NCI-H69 (cell line): ENCODE measurements around the gene SLC16A4.
"Not testable (repeated sequence)": the region's sequence is repeated elsewhere in the genome, so short reads cannot be mapped to it uniquely, and the experiment has no call there.

ENCODE experiments used
- DNase-seq: peaks from one replicate; lab custom pipeline; 2025; lab: John Stamatoyannopoulos, UW

Gene SLC16A4

DNA sequence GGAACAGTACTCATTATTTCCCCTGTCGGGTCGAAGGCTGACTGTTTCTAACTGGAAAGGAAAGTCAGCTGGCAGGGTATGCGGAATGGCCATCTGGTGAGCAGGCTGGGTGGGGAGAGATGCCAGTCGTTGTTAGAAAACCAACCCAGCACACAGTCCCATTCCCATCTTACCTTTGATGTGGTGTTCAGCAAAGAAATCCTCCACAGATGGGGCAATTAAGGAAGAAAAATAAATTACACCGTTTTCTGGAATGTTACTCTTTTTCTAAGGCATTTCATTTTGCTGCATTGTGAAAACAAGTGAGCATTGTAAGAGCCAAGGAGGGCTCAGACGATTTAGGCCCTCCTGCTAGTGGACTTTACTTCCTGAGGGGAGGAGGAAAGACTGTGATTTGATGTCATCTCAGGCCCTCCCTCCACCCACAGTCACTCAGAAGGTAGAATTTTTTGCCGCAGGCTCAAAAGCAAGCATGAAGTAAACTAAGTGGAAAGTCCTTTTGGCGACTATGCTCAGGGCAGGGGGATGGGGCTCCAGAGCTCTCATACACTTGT is at the start of gene SLC16A4:
Gene SLC16A4, minus strand, starts transcription at position 335 of the 554 bp plus-strand sequence. CDS start 1,703 bp downstream, outside the sequence.
- no peak for DNase-seq

DNA sequence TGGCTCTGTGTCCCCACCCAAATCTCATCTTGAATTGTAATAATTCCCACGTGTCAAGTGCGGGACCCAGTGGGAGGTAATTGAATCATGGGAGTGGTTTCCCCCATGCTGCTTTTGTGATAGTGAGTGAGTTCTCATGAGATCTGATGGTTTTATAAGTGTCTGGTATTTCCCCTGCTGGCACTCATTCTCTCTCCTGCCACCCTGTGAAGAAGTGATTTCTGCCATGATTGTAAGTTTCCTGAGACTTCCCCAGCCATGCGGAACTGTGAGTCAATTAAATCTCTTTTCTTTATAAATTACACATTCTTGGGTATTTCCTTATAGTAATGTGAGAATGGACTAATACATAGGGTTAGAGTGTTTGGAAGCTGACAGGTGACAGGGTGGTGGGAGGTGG is 49.0 kb upstream of the SLC16A4 start:
- DNase-seq, result not testable (repeated sequence)

DNA sequence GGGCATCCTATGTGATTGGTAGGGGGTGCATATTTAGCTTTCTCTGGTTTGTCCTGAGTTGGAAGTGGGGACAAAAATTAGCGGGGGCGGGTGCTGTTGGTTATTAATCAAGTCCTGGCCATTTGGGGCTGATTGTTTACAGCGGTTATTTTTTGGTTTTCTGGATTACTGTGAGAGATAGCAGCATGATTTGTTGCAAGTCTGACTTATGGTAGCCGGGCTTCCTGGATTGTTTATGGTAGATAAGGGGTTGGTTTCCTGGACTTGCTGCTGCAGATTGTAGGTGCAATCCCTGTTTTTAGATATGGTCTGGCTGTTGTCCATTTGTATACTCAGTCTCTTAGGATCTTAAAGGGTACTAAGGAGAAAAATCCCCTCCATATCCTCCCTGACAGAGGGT is 48.1 kb upstream of the SLC16A4 start:
- no peak for DNase-seq

DNA sequence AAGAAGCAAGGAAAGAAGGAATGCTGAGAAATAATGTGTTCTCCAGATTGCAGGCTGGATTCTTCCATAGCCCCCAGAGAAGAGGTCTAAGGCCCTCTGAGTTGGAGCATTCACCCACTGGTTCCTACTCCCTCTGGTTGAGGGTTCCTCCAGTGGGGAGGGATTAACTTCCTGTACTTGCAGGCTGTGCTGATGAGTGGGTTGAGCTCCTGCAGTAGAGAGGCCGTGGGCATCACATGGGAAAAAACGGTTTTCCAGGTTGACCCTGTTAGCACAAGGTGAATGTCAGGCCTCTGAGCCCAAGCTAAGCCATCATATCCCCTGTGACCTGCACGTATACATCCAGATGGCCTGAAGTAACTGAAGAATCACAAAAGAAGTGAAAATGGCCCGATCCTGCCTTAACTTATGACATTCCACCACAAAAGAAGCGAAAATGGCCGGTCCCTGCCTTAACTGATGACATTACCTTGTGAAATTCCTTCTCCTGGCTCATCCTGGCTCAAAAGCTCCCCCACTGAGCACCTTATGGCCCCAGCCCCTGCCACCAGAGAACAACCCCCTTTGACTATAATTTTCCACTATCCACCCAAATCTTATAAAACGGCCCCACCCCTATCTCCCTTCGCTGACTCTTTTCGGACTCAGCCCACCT is 46.9 kb upstream of the SLC16A4 start:
- not testable (repeated sequence) for DNase-seq

DNA sequence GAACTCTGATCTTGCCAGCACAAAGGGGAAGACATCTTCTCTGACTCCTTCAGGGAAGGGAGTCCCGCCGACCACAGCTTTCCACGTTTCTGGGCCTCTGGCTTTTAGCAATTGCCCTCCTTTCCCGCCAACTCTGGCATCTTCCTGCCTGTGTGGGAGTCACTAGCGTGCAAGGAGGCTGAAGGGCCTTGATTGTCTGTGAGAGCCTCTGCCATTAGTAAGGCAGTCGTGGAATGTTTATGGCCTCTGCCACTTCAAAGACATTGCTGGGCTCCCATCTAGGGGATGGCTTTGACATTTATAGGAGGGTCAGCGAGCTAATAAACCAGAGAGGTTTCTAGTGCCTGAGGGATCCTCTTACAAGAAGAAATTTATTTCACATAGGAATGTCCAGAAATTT is 45.8 kb upstream of the SLC16A4 start:
- DNase-seq, result no peak

DNA sequence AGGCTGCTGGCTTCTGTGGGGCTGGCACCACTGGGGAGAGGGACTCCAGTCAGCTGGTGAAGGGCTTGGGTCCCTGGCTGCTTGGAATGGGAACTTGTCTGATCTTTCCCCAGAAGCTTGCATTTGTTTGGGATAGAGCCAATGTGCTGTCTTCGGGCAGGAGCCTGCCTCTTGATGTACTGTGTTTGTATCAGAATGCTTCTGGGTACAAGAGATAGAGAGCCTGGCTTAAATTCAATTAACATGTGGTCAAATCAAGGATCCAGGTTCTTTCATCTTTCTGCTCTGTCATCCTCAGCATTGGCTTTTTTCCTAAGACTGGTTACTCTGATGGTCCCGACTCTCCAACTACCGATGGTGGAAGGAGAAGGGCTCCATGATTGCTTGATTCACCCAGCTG is 44.1 kb upstream of the SLC16A4 start:
- no peak for DNase-seq

DNA sequence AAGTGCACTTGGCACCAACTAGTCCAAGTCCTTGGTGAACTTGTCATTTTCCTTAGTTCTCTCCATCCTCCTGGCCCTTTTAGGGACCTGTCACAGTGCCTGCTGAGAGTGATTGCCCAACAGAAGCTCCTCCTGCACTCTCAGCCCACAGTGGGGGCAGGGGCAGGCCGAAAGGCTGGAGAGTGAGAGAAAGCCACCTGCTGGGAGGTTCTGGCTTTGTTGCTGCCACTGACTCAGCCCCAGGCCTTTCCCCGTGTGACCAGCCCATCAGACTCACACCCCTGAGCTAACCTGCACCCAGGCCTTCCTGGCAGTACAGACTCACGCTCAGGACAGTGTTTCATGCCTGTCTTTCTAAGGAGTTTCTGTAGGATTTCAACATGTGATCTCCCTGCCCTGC is 43.0 kb upstream of the SLC16A4 start:
- peak; percentile 21 for DNase-seq

DNA sequence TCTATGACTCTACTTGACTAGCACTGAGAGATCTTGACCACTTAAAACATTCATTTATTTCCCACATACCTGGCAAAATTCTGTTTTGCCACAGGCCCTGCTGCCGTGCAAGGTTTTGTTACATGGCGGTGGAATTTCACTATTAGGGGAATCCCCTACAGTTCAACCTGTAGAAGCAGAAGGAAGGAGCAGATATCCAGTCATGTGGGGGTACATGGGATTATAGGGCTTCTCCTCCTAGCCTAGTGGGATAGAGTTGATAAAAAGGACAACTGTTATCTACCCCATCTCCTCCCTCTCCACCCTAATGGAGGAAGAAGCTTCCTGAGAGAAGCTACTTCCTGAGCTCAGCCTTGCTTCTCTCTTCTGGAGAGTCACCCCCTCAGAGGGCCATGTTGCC is 42.4 kb upstream of the SLC16A4 start:
- DNase-seq, result no peak

DNA sequence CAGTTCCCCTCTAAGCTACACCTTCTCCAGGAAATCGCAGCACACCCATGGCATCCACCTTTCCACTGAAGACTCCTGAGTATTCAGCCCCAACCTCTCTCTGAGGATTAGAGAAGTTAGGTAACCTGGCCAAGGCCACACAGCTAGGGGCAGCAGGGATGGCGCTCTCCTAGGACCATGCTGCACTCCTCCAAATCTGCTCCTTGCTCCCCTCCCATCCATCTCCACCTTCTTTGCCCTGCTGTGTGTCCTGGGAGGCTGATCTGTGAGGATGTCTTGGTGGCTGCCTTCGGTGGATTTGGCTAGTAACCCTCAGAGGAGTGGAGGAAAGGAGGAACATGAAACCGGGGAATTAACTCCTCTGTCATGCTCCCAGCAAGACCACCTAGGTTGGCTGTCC is 40.1 kb upstream of the SLC16A4 start:
- DNase-seq, result no peak

DNA sequence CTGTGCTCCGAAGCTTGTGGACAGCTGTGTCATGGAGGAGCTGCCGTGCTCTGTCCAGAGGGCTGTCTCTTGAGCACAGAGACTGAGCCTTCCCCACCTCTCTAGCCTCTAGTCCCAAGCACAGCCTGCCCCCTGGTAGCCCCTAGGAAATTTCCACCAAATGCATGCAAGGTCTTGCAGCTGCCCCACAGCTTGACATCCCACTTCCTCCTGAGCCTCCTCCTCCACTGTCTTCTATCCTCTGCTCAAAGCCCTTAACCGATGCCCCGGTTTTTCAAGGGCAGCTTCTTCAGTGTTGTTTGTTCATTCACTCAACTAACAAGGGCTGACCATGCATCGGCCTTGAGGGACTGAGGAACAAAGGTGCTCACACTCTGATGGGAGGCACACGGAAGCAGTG is 39.5 kb upstream of the SLC16A4 start:
- DNase-seq, result no peak

DNA sequence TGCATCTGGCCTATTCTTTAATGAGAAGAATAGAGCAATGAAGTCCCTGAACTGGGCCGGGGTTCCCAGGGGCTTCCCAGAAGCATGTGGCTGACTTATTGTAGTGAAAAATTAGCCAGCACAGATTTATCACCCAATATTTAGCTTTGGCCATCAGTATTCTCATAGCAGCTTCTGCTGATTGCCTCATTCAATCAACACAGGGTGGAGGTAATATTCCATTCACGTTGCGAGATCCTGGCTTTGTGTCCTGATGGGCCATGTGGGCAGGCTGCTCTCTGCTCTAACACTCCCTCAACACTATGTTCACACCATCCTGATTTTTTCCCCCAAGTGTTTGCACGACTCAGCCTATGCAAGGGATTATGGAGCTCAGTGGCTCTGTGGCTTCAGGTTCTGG is 38.1 kb upstream of the SLC16A4 start:
- DNase-seq, result no peak

DNA sequence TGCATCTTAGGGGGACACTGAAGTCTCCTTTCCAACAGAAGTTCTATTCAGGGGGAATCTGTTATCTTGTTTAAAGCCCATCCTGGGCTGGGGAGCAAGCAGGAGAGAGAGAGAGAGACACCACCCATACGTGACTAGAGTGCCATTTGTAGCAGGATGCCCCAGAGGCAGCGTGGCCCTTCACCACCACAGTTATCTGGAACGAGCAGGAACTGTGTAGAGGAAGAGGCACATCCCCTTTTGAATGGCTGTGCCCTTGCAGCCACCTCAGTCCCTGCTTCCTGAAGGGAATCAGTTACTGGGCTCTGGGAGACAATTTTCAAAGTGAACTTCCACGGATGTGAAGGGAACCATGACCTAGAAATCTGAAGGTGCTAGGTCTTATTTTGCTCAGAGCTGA is 36.0 kb upstream of the SLC16A4 start:
- DNase-seq, result no peak

DNA sequence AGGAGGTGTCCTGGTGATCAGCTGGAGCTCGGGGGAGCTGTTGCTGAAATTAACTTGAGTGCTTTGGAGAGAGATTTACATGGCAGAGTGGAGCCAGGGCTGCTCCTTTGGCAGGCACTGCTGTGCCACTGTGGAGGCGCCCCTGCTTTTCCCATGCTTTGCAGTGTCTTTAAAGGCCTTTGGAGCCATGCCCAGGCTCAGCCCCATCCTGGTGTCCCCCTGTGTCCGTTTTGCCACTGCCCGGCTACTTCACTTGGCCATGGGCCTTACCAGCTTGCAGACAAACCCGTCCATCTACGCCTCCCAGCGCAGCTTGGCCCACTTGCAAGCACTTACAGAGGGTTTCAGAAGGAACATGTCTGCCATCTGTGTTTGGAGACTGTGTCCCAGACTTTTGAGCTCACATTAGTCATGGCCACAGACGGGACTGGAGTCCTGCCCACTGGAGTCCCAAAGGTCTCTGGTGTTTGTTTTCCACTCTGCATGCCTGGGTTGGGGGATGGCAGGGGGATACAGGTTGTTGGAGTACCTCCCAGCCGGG is 34.9 kb upstream of the SLC16A4 start:
- no peak for DNase-seq

DNA sequence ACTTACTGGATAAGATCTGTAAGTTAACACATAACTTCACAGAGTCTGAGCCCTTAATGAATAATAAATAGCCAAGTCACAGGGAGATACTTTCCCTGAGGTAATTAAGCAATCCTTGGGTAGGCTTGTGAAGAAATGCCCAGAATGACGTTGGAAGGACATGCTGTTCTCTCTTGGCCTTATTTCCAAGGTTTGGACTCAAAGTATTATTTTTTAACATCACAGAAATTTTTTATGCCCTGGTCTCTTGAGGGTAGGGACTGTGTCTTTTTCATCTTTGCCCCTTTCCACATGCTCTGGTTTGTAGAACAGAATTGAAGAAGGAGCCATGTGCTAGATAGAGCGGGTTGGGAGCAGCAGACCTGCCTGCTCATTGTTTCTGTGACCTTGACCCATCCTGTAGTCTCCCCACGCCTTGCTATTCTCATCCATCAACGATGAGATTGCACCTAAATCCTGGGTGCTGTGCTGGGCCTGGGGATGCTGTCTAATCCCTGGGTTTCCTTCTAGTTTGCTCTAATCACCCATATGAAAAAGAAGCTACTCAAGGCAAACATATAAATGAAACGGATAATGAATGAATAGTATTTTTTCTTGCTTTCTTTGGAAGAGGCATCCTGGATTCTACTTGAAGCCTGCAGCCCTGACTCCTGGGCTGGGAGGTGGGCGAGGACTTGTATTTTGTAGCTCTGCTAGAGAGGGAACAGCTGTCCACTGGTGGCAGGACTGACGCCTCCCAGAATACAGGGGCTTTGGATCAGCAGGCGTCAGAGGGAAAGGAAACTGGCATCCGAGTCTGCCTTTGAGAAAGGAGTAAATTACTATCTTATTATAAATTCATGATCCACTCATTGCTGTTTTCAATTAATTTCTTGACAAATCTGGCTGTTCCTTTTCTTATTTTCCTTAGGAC is 34.1 kb upstream of the SLC16A4 start:
- no peak for DNase-seq

DNA sequence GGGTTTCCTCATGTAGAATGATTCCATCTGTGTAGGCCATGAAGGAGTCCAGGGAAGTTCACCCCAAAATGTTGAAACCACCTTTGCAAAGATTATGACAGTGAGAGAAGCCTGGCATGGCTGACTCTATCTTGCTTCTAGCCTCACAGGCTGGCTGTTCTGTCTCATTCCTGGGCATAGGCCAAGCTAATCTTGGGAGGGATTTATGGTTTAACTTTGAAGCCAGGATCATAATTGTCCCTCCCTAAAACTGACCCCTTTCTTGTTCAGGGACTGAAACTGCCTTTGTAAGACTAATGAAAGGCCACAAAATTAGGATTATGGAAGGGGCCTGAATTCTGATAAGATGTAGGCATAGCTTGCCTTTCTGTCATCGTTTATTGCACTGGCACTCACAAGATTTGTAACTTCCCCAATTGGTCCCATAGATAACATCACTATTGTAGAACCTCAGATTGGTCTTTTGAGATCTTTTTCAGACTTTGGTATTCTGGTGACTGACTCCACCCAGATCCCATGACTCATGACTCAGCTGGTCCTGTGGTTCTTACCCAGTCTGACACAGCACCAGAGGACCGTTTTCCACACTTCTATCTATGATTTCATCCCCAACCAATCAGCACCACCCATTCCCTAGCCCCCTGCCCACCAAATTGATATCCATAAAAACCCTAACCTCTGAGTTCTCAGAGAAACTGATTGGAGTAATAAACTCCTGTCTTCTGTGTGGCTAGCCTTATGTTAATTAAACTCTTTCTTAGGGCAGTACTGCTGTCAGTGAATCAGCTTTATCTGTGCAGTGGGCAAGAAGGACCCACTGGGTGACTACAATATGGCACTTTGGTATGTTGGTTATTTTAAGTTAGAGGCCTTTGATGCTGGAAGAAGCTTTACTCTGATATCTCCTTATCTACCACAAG is 30.3 kb upstream of the SLC16A4 start:
- no peak for DNase-seq

DNA sequence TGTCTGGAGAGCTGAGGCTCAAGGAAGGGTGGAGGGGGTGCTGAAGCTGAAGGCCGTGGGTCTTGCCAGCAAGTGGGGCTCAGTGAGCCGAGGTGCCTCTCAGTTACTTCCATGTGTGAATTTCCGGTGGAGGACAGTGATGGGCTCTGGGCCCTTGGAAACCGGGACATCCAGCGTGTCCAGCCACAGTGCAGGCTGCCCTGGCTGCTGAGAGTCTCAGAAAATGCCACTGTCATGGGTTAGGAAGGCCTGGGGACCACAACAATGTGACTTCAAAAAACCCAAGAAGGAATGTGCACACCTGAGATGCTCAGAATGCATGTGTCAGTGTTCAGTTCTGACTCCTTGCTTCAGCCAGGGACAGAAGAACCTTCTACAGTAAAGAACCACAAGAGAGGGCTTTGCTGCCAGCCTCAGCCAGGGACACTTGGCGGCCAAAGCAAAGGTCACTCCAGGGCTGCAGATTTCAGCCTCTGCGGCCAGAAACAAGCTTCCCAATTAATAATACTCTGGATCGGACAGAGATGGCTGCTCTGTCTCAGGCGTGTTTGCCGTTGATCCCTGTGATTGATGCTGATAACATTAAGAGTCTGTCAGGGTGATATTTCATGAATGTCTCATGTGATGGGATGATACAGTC is 29.3 kb upstream of the SLC16A4 start:
- no peak for DNase-seq

DNA sequence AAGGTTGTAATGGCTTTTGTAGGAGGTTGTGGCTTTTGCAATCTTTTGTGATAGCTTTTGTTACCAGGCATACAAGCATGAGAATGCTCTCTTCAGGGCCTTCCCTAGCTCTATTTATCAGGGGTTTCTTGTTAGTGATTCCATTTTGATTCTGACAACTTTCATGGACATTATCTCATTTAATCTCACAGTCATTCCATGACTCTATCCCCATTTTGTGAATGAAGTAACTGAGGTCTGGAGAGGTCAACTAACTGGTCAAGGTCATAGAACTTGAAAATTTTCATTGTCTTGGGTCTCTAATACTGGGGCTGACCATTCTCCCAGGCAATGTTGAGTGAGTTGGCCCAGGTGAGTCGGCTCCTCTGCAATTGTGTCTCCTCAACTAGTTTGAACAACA is 27.9 kb upstream of the SLC16A4 start:
- DNase-seq, result no peak

DNA sequence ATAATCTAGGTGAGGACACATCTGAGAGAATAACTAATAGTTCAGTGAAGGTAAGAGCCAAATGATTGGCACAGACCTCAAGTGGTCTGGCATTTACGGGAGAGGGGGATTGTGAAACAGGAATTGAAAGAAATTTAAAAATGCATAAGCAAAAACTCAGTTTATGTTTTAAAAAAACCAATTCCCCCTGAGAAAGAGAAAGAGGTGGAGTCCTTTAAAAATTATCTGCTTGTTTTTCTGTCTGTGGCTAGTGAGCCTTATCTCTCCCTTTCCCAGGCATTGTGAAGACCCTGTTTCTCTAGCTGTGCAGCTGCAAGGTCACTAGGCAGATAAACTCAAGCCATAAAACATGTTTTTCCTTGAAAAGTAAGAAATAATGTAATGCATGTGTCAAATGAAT is 22.2 kb upstream of the SLC16A4 start:
- DNase-seq, result not testable (repeated sequence)

DNA sequence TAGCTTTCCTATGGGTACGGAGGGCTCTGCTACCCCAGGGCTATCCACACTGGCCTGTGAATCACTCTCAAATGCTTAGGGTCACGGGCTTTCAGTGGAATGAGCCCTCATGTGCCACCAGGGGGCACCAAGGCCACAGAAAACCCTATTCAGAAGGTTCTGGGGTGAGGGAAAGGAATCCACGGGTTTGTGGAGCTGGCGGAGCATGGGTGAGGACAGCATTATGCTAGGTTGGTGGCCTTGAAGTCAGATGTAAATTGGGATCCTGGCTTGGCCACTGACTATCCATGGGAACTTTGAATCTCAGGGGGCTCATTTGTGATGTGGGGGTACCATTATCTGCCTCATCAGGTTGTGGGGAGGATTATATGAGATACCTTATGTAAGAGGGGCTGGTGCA is 21.8 kb upstream of the SLC16A4 start:
- peak; percentile 57 for DNase-seq

DNA sequence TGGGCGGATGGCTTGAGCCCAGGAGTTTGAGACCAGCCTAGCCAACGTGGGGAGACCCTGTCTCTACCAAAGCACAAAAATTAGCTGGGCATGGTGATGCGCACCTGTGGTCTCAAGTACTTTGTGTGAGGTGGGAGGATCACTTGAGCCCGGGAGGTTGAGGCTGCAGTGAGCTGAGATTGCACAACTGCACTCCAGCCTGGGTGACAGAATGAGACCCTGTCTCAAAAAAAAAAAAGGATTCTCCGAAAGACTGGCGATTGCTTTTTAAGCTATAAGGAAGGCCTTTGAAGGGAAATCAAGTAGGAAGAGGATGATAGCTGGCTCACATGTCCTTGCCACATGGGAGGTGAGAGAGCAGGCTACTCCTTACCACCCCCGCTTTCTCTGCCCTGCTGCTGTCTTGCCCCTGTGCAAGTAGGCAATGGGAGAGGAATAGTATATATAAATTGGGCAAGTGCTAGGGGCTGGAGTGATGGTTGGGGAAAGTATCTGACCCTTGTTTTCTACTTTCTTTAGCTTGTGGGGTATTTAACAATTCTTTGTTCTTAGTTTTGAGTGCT is 20.4 kb upstream of the SLC16A4 start:
- DNase-seq, result no peak

DNA sequence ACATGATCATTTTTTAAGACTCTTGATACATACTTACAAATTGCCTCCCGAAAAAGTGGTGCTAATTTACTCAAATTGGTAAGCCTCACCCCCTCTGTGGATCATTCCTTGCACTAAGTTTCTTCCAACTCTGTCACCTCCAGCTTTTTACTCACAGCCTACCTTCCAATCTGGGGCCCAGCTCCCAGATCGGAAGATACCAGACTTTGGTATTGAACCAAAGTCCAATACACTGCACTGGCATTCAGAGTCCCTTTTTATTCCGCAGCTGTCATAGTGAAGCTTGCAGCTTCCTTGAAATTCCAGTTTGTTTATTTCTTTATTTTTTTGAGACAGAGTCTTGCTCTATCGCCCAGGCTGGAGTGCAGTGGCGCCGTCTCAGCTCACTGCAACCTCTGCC is 18.5 kb upstream of the SLC16A4 start:
- DNase-seq, result no peak
